Common myeloid progenitor, CD34-positive (primary cell): ENCODE data around the gene FHIT.

Source experiments
- CTCF ChIA-PET: fragments of 350-600 bp; sonication (Branson Sonifier 250); formaldehyde crosslinking; loops from one replicate; lab custom pipeline; 2021; ENCODE audit warnings: antibody characterized with exemption; lab: Charles Lee
- POLR2A ChIA-PET: fragments of 350-600 bp; sonication (Branson Sonifier 250); formaldehyde crosslinking; loops from one replicate; lab custom pipeline; 2021; ENCODE audit warnings: antibody characterized with exemption; lab: Charles Lee
- DNase-seq, 3 donors: peaks; one replicate each; pipeline versions ENCODE4 v3.0.0 to v3.0.0-alpha.2; 2013
- H3K27ac ChIP-seq, 2 experiments: 1 replicate in 1 of 2; 2 replicates in 1 of 2; pipeline ENCODE4 v1.7.0; 2013; ENCODE audit warnings: inconsistent platforms in 2 of 2, low read length in 2 of 2, mild to moderate bottlenecking in 2 of 2, low read depth in 1 of 2, moderate library complexity in 1 of 2; ENCODE audit not compliant: severe bottlenecking in 2 of 2, insufficient read depth in 1 of 2, poor library complexity in 1 of 2
- H3K27me3 ChIP-seq, 5 experiments: replicated peaks in 2 of 5; 1 replicate in 3 of 5; 2 replicates in 2 of 5; pipeline versions ENCODE4 v1.6.1 to v1.7.0; 2013; ENCODE audit warnings: low read length in 4 of 5, mild to moderate bottlenecking in 2 of 5, moderate library complexity in 2 of 5, inconsistent platforms in 1 of 5; ENCODE audit not compliant: insufficient read depth in 5 of 5, control insufficient read depth in 4 of 5
- H3K36me3 ChIP-seq, 4 experiments: 1 replicate in 2 of 4; 2 replicates in 2 of 4; pipeline versions ENCODE4 v1.6.1 to v1.7.0; 2013; ENCODE audit warnings: low read length in 3 of 4, control low read depth in 1 of 4, mild to moderate bottlenecking in 1 of 4; ENCODE audit not compliant: control insufficient read depth in 4 of 4, insufficient read depth in 4 of 4
- H3K4me1 ChIP-seq, 4 experiments: 1 replicate in 3 of 4; 2 replicates in 1 of 4; pipeline versions ENCODE4 v1.6.1 to v1.7.1; 2013; ENCODE audit warnings: low read length in 3 of 4, mild to moderate bottlenecking in 3 of 4, control low read depth in 1 of 4, inconsistent platforms in 1 of 4, moderate library complexity in 1 of 4; ENCODE audit not compliant: control insufficient read depth in 4 of 4, insufficient read depth in 4 of 4; ENCODE audit errors: control extremely low read depth in 1 of 4
- H3K4me3 ChIP-seq, 7 experiments: 1 replicate in 4 of 7; 2 replicates in 3 of 7; pipeline versions ENCODE4 v1.5.1 to v1.7.0; 2013; ENCODE audit warnings: mild to moderate bottlenecking in 7 of 7, low read length in 6 of 7, moderate library complexity in 6 of 7, inconsistent platforms in 2 of 7, low read depth in 2 of 7, control low read depth in 1 of 7; ENCODE audit not compliant: insufficient read depth in 4 of 7, control insufficient read depth in 1 of 7; ENCODE audit errors: extremely low read depth in 1 of 7
- H3K9me3 ChIP-seq, 5 experiments: 1 replicate in 4 of 5; 2 replicates in 1 of 5; pipeline versions ENCODE4 v1.6.1 to v1.7.1; 2013; ENCODE audit warnings: low read length in 4 of 5, mild to moderate bottlenecking in 2 of 5, inconsistent platforms in 1 of 5, low read depth in 1 of 5, moderate library complexity in 1 of 5; ENCODE audit not compliant: control insufficient read depth in 4 of 5, insufficient read depth in 2 of 5; ENCODE audit errors: control extremely low read depth in 1 of 5
- WGBS: methylation state at CpG from one replicate; pipeline ENCODE4 v1.1.5; 2013; ENCODE audit not compliant: insufficient coverage; 5-methylcytosine and 5-hydroxymethylcytosine counted together

The FHIT gene

GRCh38 chr3:60765776-60766175 is 485.5 kb downstream of the FHIT start:
- H3K36me3 ChIP-seq, result no peaks in the 10 kb centered on the region
- CTCF ChIA-PET, result no interaction called here
- POLR2A ChIA-PET, result no interaction called here

GRCh38 chr3:60764870-60765269 is 486.4 kb downstream of the FHIT start:
- DNase-seq, result peak in 1 of 3 donors; percentile 4
- Histone ChIP-seq H3K27me3 (no peaks in the 10 kb centered on the region), H3K36me3 (no peaks in the 10 kb centered on the region), H3K27ac (no peak overlapping the region), H3K4me3 (no peak overlapping the region), H3K9me3 (no peaks in the 10 kb centered on the region), H3K4me1 (peaks cover 0 to 5% (median 0%) of the 10 kb centered on the region in 4 experiments)
- POLR2A ChIA-PET, result no interaction called here
- CTCF ChIA-PET, result no interaction called here
- WGBS, result 100% methylated on average over 2 of the region's 2 CpGs

More at GRCh38 chr3:60765776-60766175, 485.5 kb downstream of the FHIT start:
- 100% methylated on average over 3 of the region's 3 CpGs for WGBS
- no peak for DNase-seq
- Histone ChIP-seq H3K9me3 (no peaks in the 10 kb centered on the region), H3K27me3 (no peaks in the 10 kb centered on the region), H3K27ac (no peak overlapping the region), H3K4me3 (no peak overlapping the region), H3K4me1 (no peaks in the 10 kb centered on the region)

- Histone ChIP-seq H3K4me1 (peaks cover 3 to 32% (median 12%) of the 10 kb centered on the region in 4 experiments), H3K9me3 (no peaks in the 10 kb centered on the region), H3K36me3 (no peaks in the 10 kb centered on the region), H3K27me3 (no peaks in the 10 kb centered on the region), H3K4me3 (no peak overlapping the region), H3K27ac (no peak overlapping the region)
- WGBS, result 100% methylated on average over 3 of the region's 3 CpGs
- POLR2A ChIA-PET, result no interaction called here
- peak in 1 of 3 donors; percentile 7 for DNase-seq
- CTCF ChIA-PET, result interaction anchor here (0.6 kb wide), 1 partner anchor 16 kb away, joined by 3 read pairs; no protein-coding TSS in a partner anchor
Observed at GRCh38 chr3:60760145-60760544, 491.1 kb downstream of the FHIT start.

- peak in 2 of 3 donors; percentile 36 to 40 for DNase-seq
- H3K9me3 ChIP-seq, result no peaks in the 10 kb centered on the region
Observed at GRCh38 chr3:60759439-60759838, 491.8 kb downstream of the FHIT start.

GRCh38 chr3:60758831-60759230 is 492.4 kb downstream of the FHIT start:
- 98% methylated on average over 5 of the region's 5 CpGs for WGBS
- POLR2A ChIA-PET, result no interaction called here
- Histone ChIP-seq H3K27me3 (no peaks in the 10 kb centered on the region), H3K9me3 (no peaks in the 10 kb centered on the region), H3K36me3 (no peaks in the 10 kb centered on the region), H3K4me3 (no peak overlapping the region), H3K4me1 (peaks cover 3 to 32% (median 12%) of the 10 kb centered on the region in 4 experiments), H3K27ac (no peak overlapping the region)
- CTCF ChIA-PET, result no interaction called here
- no peak for DNase-seq

More at GRCh38 chr3:60759439-60759838, 491.8 kb downstream of the FHIT start:
- Histone ChIP-seq H3K27me3 (no peaks in the 10 kb centered on the region), H3K27ac (no peak overlapping the region), H3K4me3 (no peak overlapping the region), H3K4me1 (peaks cover 3 to 32% (median 12%) of the 10 kb centered on the region in 4 experiments), H3K36me3 (no peaks in the 10 kb centered on the region)
- POLR2A ChIA-PET, result no interaction called here
- CTCF ChIA-PET, result no interaction called here
- WGBS, result 94% methylated on average over 3 of the region's 3 CpGs

- H3K36me3 ChIP-seq, result no peaks in the 10 kb centered on the region
- H3K4me1 ChIP-seq, result peaks cover 3 to 32% (median 12%) of the 10 kb centered on the region in 4 experiments
- DNase-seq, result peak; percentile 1 to 80 (median 63)
- H3K4me3 ChIP-seq, result peak overlapping the region in 1 of 7 experiments; percentile 19
- ChIA-PET CTCF (interaction anchor here (0.8 kb wide), 1 partner anchor 15 kb away, joined by 3 read pairs; no protein-coding TSS in a partner anchor), POLR2A (no interaction called here)
- 25% methylated on average over 2 of the region's 2 CpGs for WGBS
- H3K27me3 ChIP-seq, result no peaks in the 10 kb centered on the region
- H3K9me3 ChIP-seq, result no peaks in the 10 kb centered on the region
- H3K27ac ChIP-seq, result no peak overlapping the region
Observed at GRCh38 chr3:60758171-60758570, 493.1 kb downstream of the FHIT start.

GRCh38 chr3:60757724-60758123 is 493.5 kb downstream of the FHIT start:
- WGBS, result 90% methylated on average over 3 of the region's 6 CpGs
- Histone ChIP-seq H3K27me3 (no peaks in the 10 kb centered on the region), H3K4me1 (peaks cover 3 to 32% (median 12%) of the 10 kb centered on the region in 4 experiments), H3K36me3 (no peaks in the 10 kb centered on the region), H3K9me3 (no peaks in the 10 kb centered on the region), H3K27ac (no peak overlapping the region), H3K4me3 (peak overlapping the region in 1 of 7 experiments; percentile 19)
- POLR2A ChIA-PET, result no interaction called here
- DNase-seq, result peak in 1 of 3 donors; percentile 9
- CTCF ChIA-PET, result interaction anchor here (0.8 kb wide), 1 partner anchor 15 kb away, joined by 3 read pairs; no protein-coding TSS in a partner anchor
